AG09319 (cell line): ENCODE measurements around the gene CTDSPL.

Experiments
- DNase-seq: peaks from one replicate; pipeline ENCODE4 v3.0.0-alpha.2; 2010; ENCODE audit warnings: low read depth; ENCODE audit errors: extremely low read depth
- CTCF ChIP-seq: IDR thresholded peaks from 2 replicates; pipeline ENCODE4 v1.5.1; 2011; ENCODE audit warnings: low read depth, mild to moderate bottlenecking, inconsistent platforms, low read length, moderate library complexity

Gene CTDSPL

GRCh38 chr3:37988931-37989525 is 127.3 kb downstream of the CTDSPL start:
- no peak for TF ChIP-seq CTCF
- no peak for DNase-seq

GRCh38 chr3:37989821-37990480 is 128.3 kb downstream of the CTDSPL start:
- TF ChIP-seq CTCF = no peak
- DNase-seq = no peak

- TF ChIP-seq CTCF = no peak
- DNase-seq = no peak
Observed at GRCh38 chr3:37990527-37990926, 128.8 kb downstream of the CTDSPL start, which contains the start of gene VILL. VILL (plus strand) TSS chr3:37990786; CDS start chr3:37993673, 2,887 bp downstream.

DNA sequence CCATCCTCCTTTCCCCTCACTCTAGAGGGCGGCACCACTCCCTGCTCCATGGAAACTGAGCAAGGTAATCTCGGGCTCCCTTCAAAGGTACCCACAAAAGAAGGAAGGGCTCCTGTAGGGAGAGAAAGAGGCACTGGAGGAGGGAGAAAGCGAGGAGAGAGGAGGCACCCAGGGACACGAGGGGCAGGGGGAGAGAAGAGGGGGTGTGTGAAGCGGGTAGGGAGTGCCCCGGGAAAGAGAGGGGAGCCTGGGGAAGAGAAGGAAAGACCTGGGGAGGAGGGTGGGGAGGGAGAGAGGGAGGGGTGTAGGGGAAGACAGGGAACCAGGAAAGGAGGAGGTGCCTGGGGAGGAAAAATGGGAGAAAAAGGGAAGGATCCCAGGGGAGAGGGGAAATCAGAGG is 129.4 kb downstream of the CTDSPL start:
- DNase-seq = no peak
- TF ChIP-seq CTCF = no peak

DNA sequence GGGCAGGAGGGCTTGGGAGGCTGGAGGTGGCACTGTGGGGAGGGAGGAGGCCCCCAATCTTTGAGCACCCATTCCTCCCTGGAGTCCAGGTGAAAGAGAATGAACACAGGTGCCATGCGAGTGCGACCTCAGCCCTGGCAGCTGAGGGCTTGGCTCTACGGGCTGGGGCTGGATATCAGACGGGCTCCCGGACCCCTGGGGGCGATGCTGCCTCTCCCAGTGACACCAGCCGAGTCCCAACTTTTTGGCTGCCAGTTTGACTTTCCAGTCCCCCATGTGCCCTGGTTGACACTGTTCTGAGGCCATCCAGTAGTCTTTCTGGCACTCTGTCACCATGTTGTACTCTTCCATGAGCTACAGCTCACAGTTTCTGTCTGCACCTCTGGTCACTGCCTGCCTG is 130.1 kb downstream of the CTDSPL start:
- DNase-seq = no peak
- no peak for TF ChIP-seq CTCF

GRCh38 chr3:37992271-37993066 is 130.8 kb downstream of the CTDSPL start:
- no peak for DNase-seq
- TF ChIP-seq CTCF = no peak

- no peak for TF ChIP-seq CTCF
- DNase-seq = no peak
Observed at GRCh38 chr3:37993067-37993455, 131.4 kb downstream of the CTDSPL start.
